Measurements from ENCODE around the gene SLC6A8.
"Not testable (repeated sequence)": the region's sequence is repeated elsewhere in the genome, so short reads cannot be mapped to it uniquely, and the experiment has no call there.

SLC6A8 gene

GRCh38 chrX:153683486-153683885, 4.2 kb upstream of the SLC6A8 start:
- not testable (repeated sequence) for H3K36me3 ChIP-seq (ENCODE audit: control insufficient read depth, insufficient read depth, low read length); H3K4me3 ChIP-seq (ENCODE audit: low read length); H3K18ac ChIP-seq (ENCODE audit: low read length); H3K4me1 ChIP-seq (ENCODE audit: control insufficient read depth, low read depth, low read length); H3K79me1 ChIP-seq (ENCODE audit: low read length); H2AK5ac ChIP-seq (ENCODE audit: low read length); H3K79me2 ChIP-seq (ENCODE audit: control insufficient read depth, insufficient read depth, low read length); DNase-seq; H3K23ac ChIP-seq (ENCODE audit: low read length); H4K8ac ChIP-seq (ENCODE audit: low read depth, low read length); H3K27ac ChIP-seq (ENCODE audit: low read depth, low read length); H3K9ac ChIP-seq (ENCODE audit: low read length); H3K56ac ChIP-seq (ENCODE audit: low read length); H3K27me3 ChIP-seq (ENCODE audit: insufficient read depth, low read length, poor library complexity); H3K4me2 ChIP-seq (ENCODE audit: low read length); H2BK5ac ChIP-seq (ENCODE audit: low read length); H2BK120ac ChIP-seq (ENCODE audit: low read depth, low read length); H3K4ac ChIP-seq (ENCODE audit: low read depth, low read length); H4K5ac ChIP-seq (ENCODE audit: low read length); H2BK15ac ChIP-seq (replicated peaks; ENCODE audit: low read depth)
- no CpG with 5 or more reads among the region's 8 CpGs for WGBS (ENCODE audit: extremely low coverage, insufficient coverage, low lambda C conversion rate)

GRCh38 chrX:153684467-153685155, 3.1 kb upstream of the SLC6A8 start:
- H2BK15ac ChIP-seq (replicated peaks; ENCODE audit: low read depth) = no peak overlapping the region
- H3K18ac ChIP-seq (ENCODE audit: low read length) = peak overlapping the region; percentile 32
- peak overlapping the region; percentile 50 for H3K56ac ChIP-seq (ENCODE audit: low read length)
- H3K27me3 ChIP-seq (ENCODE audit: insufficient read depth, low read length, poor library complexity) = no peaks in the 10 kb centered on the region
- no peaks in the 10 kb centered on the region for H3K4me1 ChIP-seq (ENCODE audit: control insufficient read depth, low read depth, low read length)
- no peak overlapping the region for H3K23ac ChIP-seq (ENCODE audit: low read length)
- H3K79me2 ChIP-seq (ENCODE audit: control insufficient read depth, insufficient read depth, low read length) = no peaks in the 10 kb centered on the region
- no peak overlapping the region for H2BK120ac ChIP-seq (ENCODE audit: low read depth, low read length)
- peak overlapping the region; percentile 44 for H3K4ac ChIP-seq (ENCODE audit: low read depth, low read length)
- DNase-seq = peak; percentile 34
- H3K79me1 ChIP-seq (ENCODE audit: low read length) = no peaks in the 10 kb centered on the region
- no peak overlapping the region for H2AK5ac ChIP-seq (ENCODE audit: low read length)
- no CpG with 5 or more reads among the region's 21 CpGs for WGBS (ENCODE audit: extremely low coverage, insufficient coverage, low lambda C conversion rate)
- H4K5ac ChIP-seq (ENCODE audit: low read length) = no peak overlapping the region
- H4K8ac ChIP-seq (ENCODE audit: low read depth, low read length) = no peak overlapping the region
- H2BK5ac ChIP-seq (ENCODE audit: low read length) = no peak overlapping the region
- H3K36me3 ChIP-seq (ENCODE audit: control insufficient read depth, insufficient read depth, low read length) = no peaks in the 10 kb centered on the region
- peak overlapping the region; percentile 28 for H3K27ac ChIP-seq (ENCODE audit: low read depth, low read length)
- H3K4me3 ChIP-seq (ENCODE audit: low read length) = no peak overlapping the region
- H3K9ac ChIP-seq (ENCODE audit: low read length) = no peak overlapping the region
- H3K4me2 ChIP-seq (ENCODE audit: low read length) = no peak overlapping the region

GRCh38 chrX:153685156-153685536, 2.6 kb upstream of the SLC6A8 start:
- no peaks in the 10 kb centered on the region for H3K79me1 ChIP-seq (ENCODE audit: low read length)
- no peaks in the 10 kb centered on the region for H3K4me1 ChIP-seq (ENCODE audit: control insufficient read depth, low read depth, low read length)
- H3K79me2 ChIP-seq (ENCODE audit: control insufficient read depth, insufficient read depth, low read length) = no peaks in the 10 kb centered on the region
- no peak overlapping the region for H3K4me2 ChIP-seq (ENCODE audit: low read length)
- H3K4ac ChIP-seq (ENCODE audit: low read depth, low read length) = peak overlapping the region; percentile 44
- H3K27me3 ChIP-seq (ENCODE audit: insufficient read depth, low read length, poor library complexity) = no peaks in the 10 kb centered on the region
- peak overlapping the region; percentile 56 for H4K8ac ChIP-seq (ENCODE audit: low read depth, low read length)
- no peak for DNase-seq
- WGBS (ENCODE audit: extremely low coverage, insufficient coverage, low lambda C conversion rate) = no CpG with 5 or more reads among the region's 21 CpGs
- H2BK120ac ChIP-seq (ENCODE audit: low read depth, low read length) = no peak overlapping the region
- no peak overlapping the region for H3K9ac ChIP-seq (ENCODE audit: low read length)
- no peak overlapping the region for H2AK5ac ChIP-seq (ENCODE audit: low read length)
- H3K23ac ChIP-seq (ENCODE audit: low read length) = no peak overlapping the region
- no peak overlapping the region for H4K5ac ChIP-seq (ENCODE audit: low read length)
- H3K4me3 ChIP-seq (ENCODE audit: low read length) = no peak overlapping the region
- H3K56ac ChIP-seq (ENCODE audit: low read length) = peak overlapping the region; percentile 50
- peak overlapping the region; percentile 28 for H3K27ac ChIP-seq (ENCODE audit: low read depth, low read length)
- peak overlapping the region; percentile 32 for H3K18ac ChIP-seq (ENCODE audit: low read length)
- no peak overlapping the region for H2BK15ac ChIP-seq (replicated peaks; ENCODE audit: low read depth)
- no peak overlapping the region for H2BK5ac ChIP-seq (ENCODE audit: low read length)
- no peaks in the 10 kb centered on the region for H3K36me3 ChIP-seq (ENCODE audit: control insufficient read depth, insufficient read depth, low read length)

- H2BK120ac ChIP-seq (ENCODE audit: low read depth, low read length) = no peak overlapping the region
- H3K36me3 ChIP-seq (ENCODE audit: control insufficient read depth, insufficient read depth, low read length) = no peaks in the 10 kb centered on the region
- peak overlapping the region; percentile 32 for H3K18ac ChIP-seq (ENCODE audit: low read length)
- peak overlapping the region; percentile 49 for H3K56ac ChIP-seq (ENCODE audit: low read length)
- H3K4me2 ChIP-seq (ENCODE audit: low read length) = no peak overlapping the region
- H2BK15ac ChIP-seq (replicated peaks; ENCODE audit: low read depth) = no peak overlapping the region
- H3K4ac ChIP-seq (ENCODE audit: low read depth, low read length) = no peak overlapping the region
- no peak overlapping the region for H2AK5ac ChIP-seq (ENCODE audit: low read length)
- H2BK5ac ChIP-seq (ENCODE audit: low read length) = no peak overlapping the region
- no peak overlapping the region for H3K27ac ChIP-seq (ENCODE audit: low read depth, low read length)
- H4K5ac ChIP-seq (ENCODE audit: low read length) = no peak overlapping the region
- H3K4me1 ChIP-seq (ENCODE audit: control insufficient read depth, low read depth, low read length) = no peaks in the 10 kb centered on the region
- no peaks in the 10 kb centered on the region for H3K27me3 ChIP-seq (ENCODE audit: insufficient read depth, low read length, poor library complexity)
- H3K23ac ChIP-seq (ENCODE audit: low read length) = no peak overlapping the region
- H3K9ac ChIP-seq (ENCODE audit: low read length) = no peak overlapping the region
- DNase-seq = no peak
- no CpG with 5 or more reads among the region's 24 CpGs for WGBS (ENCODE audit: extremely low coverage, insufficient coverage, low lambda C conversion rate)
- no peak overlapping the region for H4K8ac ChIP-seq (ENCODE audit: low read depth, low read length)
- no peak overlapping the region for H3K4me3 ChIP-seq (ENCODE audit: low read length)
- H3K79me2 ChIP-seq (ENCODE audit: control insufficient read depth, insufficient read depth, low read length) = no peaks in the 10 kb centered on the region
- no peaks in the 10 kb centered on the region for H3K79me1 ChIP-seq (ENCODE audit: low read length)
Measured at GRCh38 chrX:153685751-153686696, 1.7 kb upstream of the SLC6A8 start.

- WGBS (ENCODE audit: extremely low coverage, insufficient coverage, low lambda C conversion rate) = no CpG with 5 or more reads among the region's 9 CpGs
- Histone ChIP-seq H4K5ac (ENCODE audit: low read length) (no peak overlapping the region), H3K36me3 (ENCODE audit: control insufficient read depth, insufficient read depth, low read length) (no peaks in the 10 kb centered on the region), H3K4ac (ENCODE audit: low read depth, low read length) (no peak overlapping the region), H3K79me2 (ENCODE audit: control insufficient read depth, insufficient read depth, low read length) (no peaks in the 10 kb centered on the region), H3K79me1 (ENCODE audit: low read length) (no peaks in the 10 kb centered on the region), H4K8ac (ENCODE audit: low read depth, low read length) (no peak overlapping the region), H3K27ac (ENCODE audit: low read depth, low read length) (no peak overlapping the region), H3K4me3 (ENCODE audit: low read length) (no peak overlapping the region), H3K23ac (ENCODE audit: low read length) (no peak overlapping the region), H2BK120ac (ENCODE audit: low read depth, low read length) (no peak overlapping the region), H2BK15ac (replicated peaks; ENCODE audit: low read depth) (no peak overlapping the region), H3K4me2 (ENCODE audit: low read length) (no peak overlapping the region), H3K9ac (ENCODE audit: low read length) (no peak overlapping the region), H3K27me3 (ENCODE audit: insufficient read depth, low read length, poor library complexity) (no peaks in the 10 kb centered on the region), H2BK5ac (ENCODE audit: low read length) (no peak overlapping the region), H2AK5ac (ENCODE audit: low read length) (no peak overlapping the region), H3K18ac (ENCODE audit: low read length) (no peak overlapping the region), H3K4me1 (ENCODE audit: control insufficient read depth, low read depth, low read length) (no peaks in the 10 kb centered on the region), H3K56ac (ENCODE audit: low read length) (peak overlapping the region; percentile 30)
- peak; percentile 48 for DNase-seq
Measured at GRCh38 chrX:153686711-153687110, 1.0 kb upstream of the SLC6A8 start.
